Measurements from ENCODE around the gene RAB3C. TPM values are rescaled to one million over a fixed set of nuclear protein-coding genes. Genes with fewer than 3 reads are reported as not detected.

Gene RAB3C
- total RNA-seq, 1 donor from 2014 or later = 0.30 TPM

GRCh38 chr5:58836351-58836750 is 253.5 kb downstream of the RAB3C start:
- Histone ChIP-seq H3K4me3 (no peak overlapping the region), H3K27me3 (ENCODE audit: low read depth) (no peaks in the 10 kb centered on the region), H3K36me3 (no peaks in the 10 kb centered on the region), H3K9me3 (peaks cover 6% of the 10 kb centered on the region), H3K27ac (no peak overlapping the region), H3K4me1 (no peaks in the 10 kb centered on the region)
- ATAC-seq = no peak
- intact Hi-C loops (cut with DNase I) = no loop called here
- no peak for DNase-seq
- TF ChIP-seq CTCF (IDR thresholded peaks at IDR 0.05) = no peak

DNA sequence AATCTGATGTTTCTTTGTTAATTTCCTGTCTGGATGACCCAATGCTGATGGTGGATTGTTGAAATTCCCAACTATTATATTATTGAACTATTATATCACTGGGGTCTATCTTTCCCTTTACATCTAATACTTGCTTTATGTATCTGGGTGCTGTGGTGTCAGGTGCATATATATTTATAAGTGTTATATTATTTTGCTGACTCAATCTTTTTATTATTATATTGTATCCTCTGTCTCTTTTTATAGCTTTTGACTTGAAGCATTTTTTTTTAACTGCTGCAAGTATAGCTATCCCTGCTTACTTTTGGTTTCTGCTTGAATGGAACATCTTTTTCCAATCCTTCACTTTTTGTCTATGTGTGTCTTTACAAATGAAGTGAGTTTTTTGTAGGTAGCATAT is 255.9 kb downstream of the RAB3C start:
- intact Hi-C loops (cut with DNase I) = no loop called here

DNA sequence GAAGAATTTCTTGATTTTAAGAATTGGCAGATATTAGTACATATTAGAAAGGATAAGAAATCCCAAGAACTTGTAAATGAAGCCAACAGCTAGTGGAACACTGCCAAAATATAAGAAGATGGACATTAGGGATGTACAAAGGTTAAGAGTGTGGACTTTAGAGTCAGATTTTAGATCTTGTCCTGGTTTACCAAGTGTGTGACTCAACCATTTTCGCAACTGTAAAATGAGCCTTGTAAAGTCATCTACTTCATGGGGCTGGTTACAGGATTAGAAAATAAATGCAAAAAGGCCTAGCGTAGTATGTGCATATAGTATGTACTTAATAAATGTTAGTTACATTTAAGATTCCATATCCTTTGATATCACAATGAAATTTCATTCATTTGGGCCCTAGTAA is 260.0 kb downstream of the RAB3C start:
- Histone ChIP-seq H3K36me3 (no peaks in the 10 kb centered on the region), H3K27ac (no peak overlapping the region), H3K4me1 (no peaks in the 10 kb centered on the region), H3K4me3 (no peak overlapping the region), H3K27me3 (ENCODE audit: low read depth) (no peaks in the 10 kb centered on the region), H3K9me3 (peaks cover 6% of the 10 kb centered on the region)
- no peak for DNase-seq
- TF ChIP-seq CTCF (IDR thresholded peaks at IDR 0.05) = no peak
- intact Hi-C loops (cut with DNase I) = no loop called here
- ATAC-seq = no peak

More for the DNA sequence above, 255.9 kb downstream of the RAB3C start:
- ATAC-seq (no peak), DNase-seq (no peak)
- H3K36me3 ChIP-seq = no peaks in the 10 kb centered on the region
- no peak overlapping the region for H3K27ac ChIP-seq
- H3K27me3 ChIP-seq (ENCODE audit: low read depth) = no peaks in the 10 kb centered on the region
- H3K4me1 ChIP-seq = no peaks in the 10 kb centered on the region
- no peak for TF ChIP-seq CTCF (IDR thresholded peaks at IDR 0.05)
- H3K4me3 ChIP-seq = no peak overlapping the region
- peaks cover 6% of the 10 kb centered on the region for H3K9me3 ChIP-seq

DNA sequence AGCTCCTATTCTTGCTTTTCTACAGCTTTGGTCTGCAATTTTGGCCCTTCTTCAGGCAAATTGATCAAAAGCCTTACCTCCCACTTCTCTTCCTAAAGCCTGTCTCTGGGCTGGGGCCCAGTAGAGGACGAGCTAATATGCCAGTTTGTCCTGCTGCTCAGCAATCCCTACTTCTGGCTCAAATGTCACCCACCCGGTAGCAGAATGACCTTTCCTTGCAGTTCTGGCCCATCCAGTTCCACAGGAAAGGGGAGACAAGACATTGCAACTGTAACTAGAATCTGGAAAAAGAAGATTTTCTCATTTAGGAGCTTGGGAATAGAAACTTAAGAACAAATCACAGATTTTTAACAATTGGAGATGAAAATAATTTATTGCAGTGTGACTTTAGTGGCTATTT is 261.5 kb downstream of the RAB3C start:
- DNase-seq (no peak), ATAC-seq (no peak)
- Histone ChIP-seq H3K9me3 (peaks cover 6% of the 10 kb centered on the region), H3K27ac (no peak overlapping the region), H3K4me1 (no peaks in the 10 kb centered on the region), H3K27me3 (ENCODE audit: low read depth) (no peaks in the 10 kb centered on the region), H3K36me3 (no peaks in the 10 kb centered on the region), H3K4me3 (no peak overlapping the region)
- no peak for TF ChIP-seq CTCF (IDR thresholded peaks at IDR 0.05)
- intact Hi-C loops (cut with DNase I) = no loop called here

GRCh38 chr5:58847041-58847440 is 264.2 kb downstream of the RAB3C start:
- DNase-seq (no peak), ATAC-seq (no peak)
- intact Hi-C loops (cut with DNase I) = no loop called here
- no peaks in the 10 kb centered on the region for H3K9me3 ChIP-seq
- TF ChIP-seq CTCF (IDR thresholded peaks at IDR 0.05) = no peak
- H3K27me3 ChIP-seq (ENCODE audit: low read depth) = no peaks in the 10 kb centered on the region
- no peaks in the 10 kb centered on the region for H3K36me3 ChIP-seq
- peaks cover 12% of the 10 kb centered on the region for H3K4me1 ChIP-seq
- no peak overlapping the region for H3K4me3 ChIP-seq
- H3K27ac ChIP-seq = no peak overlapping the region

GRCh38 chr5:58849223-58849622 is 266.3 kb downstream of the RAB3C start:
- Histone ChIP-seq H3K9me3 (no peaks in the 10 kb centered on the region), H3K4me3 (no peak overlapping the region), H3K27me3 (ENCODE audit: low read depth) (no peaks in the 10 kb centered on the region), H3K27ac (no peak overlapping the region), H3K4me1 (peaks cover 12% of the 10 kb centered on the region), H3K36me3 (no peaks in the 10 kb centered on the region)
- no peak for TF ChIP-seq CTCF (IDR thresholded peaks at IDR 0.05)
- no peak for ATAC-seq
- no peak for DNase-seq
- intact Hi-C loops (cut with DNase I) = no loop called here

Measured in lower lobe of right lung (tissue), 2 donors.